GM19395 (cell line): Measurements from ENCODE around the gene PRM3.

ENCODE experiments used
- ATAC-seq: cut with Tn5 transposase; IDR thresholded peaks from one replicate; pipeline ENCODE4 v1.9.1; 2021; ENCODE audit warnings: mild to moderate bottlenecking, moderate library complexity; ENCODE audit not compliant: unreplicated experiment

Gene PRM3

DNA sequence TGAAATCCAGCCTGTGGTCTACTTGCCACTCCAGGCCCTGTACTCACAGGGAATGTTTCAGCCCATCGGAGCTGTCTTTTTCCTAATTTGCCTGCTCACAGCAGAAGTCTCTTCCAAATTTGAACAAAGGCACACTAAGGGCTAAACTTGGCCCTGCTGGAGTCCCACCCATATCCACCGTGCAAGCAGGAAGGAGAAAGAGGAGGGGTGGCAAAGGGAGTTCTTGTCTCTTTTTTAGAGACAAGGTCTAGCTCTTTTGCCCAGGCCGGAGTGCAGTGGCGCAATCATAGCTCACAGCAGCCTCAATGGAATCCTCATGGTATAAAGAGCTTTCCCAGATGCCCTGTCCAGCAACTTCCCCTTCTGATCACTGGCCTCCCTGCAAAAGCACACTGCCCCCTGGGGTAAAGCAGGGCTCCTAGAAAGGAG, 10.4 kb upstream of the PRM3 start:
- no peak for ATAC-seq

DNA sequence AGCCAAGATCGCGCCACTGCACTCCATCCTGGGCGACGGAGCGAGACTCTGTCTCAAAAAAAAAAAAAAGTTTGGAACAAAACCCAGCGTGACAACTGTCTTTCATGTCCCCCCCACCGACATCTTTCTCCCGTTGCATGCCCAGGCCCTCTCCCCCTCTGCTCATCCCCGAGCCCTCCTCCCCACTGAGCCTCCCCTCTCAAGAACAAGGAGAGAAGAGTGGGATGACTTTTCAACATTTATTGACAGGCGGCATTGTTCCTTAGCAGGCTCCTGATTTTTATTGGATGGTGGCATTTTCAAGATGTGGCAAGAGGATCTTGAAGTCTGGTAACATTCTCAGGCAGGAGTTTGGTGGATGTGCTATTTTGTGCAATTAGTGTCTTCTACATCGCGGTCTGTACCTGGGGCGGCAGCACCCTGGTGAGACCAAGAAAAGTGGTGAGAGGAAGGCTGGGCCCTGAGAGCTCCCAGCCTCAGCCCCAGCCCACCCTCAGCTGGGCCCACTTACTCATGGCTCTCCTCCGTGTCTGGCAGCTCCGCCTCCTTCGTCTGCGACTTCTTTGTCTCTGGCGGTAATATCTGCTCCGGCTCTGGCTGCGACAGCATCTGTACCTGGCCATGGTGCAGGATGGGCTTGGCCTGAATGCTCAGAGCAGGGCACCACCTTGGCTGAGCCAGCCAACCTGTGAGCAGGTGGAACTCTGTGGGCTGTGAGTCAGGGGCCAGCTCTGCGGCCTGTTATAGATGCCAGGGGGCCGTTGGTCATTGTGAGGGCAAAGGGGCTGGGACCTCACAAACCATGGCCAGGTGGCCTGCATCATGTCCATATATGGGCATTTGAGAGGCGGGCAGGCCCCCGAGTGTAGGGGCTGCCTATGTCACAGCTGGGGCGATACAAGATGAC, 7.4 kb upstream of the PRM3 start, which contains the start of gene PRM1:
Gene PRM1 (minus strand): TSS at position 715 of the 907 bp plus-strand sequence. CDS start 92 bp downstream, at position 623.
- no peak for ATAC-seq

DNA sequence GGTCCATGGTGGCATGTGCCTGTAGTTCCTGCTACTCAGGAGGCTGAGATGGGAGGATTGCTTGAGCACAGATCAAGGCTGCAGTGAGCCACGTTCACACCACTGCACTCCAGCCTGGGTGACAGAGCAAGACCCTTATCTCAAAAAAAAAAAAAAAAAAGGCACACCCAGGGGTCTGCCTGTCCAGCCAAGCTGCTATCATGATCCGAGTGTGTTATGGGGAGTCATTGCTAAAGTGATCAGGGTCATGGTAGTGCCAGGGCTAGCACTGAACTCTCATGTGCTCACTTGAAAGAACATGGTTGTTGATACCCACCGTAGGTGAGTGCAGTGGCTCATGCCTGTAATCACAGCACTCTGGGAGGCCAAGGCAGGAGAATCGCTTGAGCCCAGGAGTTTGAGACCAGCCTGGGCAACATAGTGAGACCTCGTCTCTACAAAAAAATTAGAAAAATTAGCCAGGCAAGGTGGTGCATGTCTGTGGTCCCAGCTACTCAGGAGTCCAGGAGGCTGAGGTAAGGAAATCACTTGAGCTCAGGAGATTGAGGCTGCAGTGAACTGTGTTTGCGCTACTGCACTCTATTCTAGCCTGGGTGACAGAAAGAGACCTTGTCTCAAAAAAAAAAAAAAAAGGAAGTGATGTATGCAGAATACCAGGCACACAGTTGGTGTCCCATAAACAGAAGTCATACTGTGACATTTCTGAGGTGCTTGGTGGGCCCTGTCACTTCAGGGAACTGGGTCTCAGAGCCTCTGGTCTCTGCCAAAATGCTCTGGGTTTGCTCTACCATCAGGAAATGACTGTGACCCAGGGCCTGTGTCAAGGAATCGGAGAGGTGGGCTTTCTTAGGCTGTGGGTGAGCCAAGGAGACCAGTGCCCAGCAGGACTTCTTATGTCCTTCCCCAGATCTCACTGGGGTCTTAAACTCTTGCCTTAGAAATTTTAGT, 5.5 kb upstream of the PRM3 start:
- no peak for ATAC-seq

DNA sequence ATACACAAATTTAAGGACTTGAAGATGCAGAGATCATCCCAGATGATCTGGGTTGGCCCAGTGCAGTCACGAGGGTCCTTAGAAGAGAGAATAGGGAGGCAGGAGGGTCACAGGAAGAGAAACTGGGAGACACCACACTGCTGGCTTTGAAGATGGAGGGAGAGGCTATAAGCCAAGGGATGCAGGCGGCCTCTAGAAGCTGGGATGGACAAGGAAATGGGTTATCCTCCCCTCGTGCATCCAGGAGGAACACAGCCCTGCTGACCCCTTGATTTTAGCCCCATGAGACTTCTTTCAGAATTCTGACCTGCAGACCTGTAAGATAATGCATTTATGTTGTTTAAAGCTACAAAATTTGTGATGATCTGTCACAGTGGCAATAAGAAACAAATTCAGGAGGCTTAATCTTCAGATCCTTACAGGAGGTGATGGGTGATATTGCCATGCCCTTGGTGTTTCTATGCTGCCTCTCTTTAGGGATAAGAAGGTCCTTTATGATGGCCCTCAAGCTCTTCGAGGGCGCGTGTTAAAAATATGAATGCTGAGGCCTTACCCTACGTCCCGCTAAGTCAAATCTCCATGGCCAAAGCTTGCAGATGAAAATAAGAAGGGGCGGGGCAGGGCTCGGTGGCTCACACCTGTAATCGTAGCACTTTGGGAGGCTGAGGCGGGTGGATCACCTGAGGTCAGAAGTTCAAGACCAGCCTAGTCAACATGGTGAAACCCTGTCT, 4.3 kb upstream of the PRM3 start:
- no peak for ATAC-seq

DNA sequence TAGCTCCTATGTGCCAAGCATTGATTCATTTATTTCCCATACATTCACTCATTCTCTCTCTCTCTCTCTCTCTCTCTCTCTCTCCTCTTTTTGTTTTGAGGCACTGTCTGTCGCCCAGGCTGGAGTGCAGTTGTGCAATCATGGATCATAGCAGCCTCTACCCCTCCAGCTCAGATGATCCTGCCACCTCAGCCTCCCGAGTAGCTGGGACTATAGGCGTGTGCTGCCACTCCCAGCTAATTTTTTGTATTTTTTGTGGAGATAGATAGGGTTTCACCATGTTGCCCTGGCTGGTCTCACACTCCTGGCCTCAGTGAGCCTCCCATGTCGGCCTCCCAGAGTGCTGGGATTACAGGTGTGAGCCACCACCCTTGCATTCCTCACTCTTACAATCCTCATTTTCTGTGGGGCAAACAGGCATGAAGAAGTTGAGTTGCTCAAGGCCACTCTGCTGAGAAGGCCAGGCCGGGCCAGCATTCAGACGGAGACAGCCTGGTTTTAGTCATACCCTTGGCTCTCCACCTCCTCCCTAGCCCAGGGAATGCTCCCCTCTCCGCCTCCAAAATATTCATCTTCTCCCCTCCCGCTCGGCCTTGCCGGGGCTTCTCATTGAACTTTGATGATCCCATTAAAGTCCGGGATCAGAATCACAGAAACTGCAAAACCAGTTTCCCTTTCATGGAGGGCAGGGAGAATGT, 3.6 kb upstream of the PRM3 start:
- no peak for ATAC-seq

DNA sequence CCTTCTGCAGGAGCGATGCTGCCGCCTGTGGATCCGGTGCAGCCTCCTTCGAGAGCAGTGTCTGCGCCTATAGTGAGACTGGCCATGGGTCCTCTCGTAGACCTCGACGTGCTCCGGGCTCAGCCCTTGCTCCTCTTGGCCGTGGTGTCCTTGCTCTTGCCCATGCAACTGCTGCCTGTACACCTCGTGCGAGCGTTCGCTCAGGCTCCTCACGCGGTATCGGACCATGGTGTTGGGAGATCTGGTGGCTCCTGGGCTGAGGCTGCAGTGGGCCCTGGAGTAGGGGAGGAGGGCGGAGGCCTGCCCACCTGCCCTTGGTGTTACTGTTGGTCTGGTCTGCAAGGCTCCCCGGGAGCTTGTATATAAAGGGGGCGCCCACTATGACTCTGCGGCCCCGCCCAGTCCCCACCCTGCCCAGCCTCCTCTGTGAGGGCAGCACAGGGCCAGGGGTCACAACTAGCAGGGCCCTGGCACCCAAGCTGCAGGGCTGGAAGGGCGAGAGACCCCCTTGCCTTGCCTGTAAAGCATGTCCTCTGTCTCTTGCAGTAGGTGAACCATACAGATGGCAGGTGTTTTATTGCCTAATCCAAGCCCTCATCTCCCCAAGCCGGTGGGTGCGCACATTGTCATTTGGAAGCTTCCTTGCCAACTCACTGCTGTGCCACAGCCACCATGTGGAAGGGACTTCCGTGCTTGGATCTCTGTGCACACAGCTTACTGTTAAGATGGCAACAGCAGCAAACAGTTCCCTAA, 2.9 kb upstream of the PRM3 start, which contains the start of gene PRM2:
Gene PRM2 (minus strand): TSS at position 338 of the 753 bp plus-strand sequence. CDS start 110 bp downstream, at position 228.
- ATAC-seq: no peak

DNA sequence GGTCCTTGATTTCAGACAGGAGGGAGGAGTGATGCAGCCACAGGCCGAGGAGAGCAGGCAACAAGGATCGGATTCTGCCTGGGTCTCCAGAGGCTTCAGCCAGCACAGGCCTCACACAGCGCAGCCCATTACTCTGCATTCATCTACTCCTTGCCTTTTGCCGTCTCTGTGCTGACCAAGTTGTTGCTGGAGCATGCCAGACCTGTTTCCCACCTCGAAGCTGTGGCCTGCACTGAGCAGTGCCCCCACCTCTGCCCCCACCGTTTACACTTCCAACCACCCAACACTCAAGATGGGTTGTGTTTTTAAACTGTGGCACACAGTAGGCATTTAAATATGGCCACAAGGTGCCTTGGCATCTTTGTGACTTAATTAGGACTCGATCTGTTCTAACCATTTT, 1.5 kb upstream of the PRM3 start:
- ATAC-seq: no peak

DNA sequence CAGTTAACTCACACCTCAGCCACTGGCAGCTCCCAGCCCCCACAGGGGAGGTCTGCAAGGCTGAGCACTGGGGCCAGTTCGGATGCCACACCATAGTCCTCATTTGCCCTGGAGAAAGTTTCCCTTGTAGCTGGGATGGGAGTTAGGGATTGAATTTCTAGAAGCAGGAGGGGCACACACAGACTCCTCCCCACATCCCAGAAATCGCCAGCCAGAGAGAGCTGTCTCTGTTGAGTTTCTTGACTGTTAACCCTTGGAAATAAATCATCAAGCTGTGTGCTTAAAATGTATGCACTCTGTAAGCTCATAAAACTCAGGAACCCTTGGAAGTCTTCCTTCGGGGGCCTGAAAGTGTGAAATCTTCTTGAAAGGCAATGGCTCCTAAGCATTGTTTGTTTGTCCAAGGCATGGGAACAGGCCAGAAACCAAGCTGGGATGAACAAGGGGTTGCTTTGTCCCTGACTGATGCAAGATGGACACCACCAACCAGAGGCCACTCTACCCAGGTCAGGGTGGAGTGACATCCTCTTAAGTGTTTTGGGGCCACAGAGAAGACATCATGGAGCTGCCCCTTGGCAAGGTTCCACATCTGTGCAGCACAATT, 394 bp upstream of the PRM3 start:
- no peak for ATAC-seq

DNA sequence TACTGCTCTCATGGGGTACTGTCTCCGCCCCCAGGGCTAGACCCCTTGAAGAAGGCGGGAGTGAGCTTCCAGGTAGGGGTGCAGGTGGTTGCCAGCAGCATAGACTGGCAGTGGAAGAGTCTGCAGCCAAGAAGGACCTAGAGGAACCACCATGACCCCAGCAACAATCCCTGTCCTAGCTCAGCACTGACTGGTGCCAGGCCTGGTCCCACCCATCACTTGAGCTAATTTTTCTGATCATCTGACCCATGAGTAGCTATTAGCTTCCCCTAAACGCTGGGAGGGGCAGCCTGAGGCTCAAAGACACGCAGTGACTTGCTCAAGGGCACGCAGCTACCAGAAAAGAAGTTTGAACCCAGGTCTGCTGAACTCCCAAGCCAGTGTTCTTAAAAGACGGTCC, 945 bp downstream of the PRM3 start:
- no peak for ATAC-seq

DNA sequence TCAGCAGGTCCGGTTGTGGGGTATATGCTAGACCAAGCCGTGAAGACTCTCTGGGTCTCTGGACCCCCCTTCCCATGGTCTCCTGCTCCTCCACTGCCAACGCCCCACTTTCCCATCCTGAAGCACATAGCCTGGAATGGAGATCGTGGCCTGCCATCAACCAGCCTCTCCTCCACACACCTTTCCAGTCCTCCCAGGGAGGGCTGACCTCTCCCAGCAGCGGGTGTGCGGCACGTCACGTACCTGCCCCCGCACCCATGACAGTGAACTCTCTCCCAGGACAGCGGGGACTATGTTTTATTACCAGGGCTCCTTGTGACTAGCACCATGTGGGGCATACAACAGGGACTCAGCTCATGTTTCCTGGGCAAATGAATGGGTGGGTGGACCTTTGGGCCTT, 1.8 kb downstream of the PRM3 start:
- ATAC-seq: no peak

DNA sequence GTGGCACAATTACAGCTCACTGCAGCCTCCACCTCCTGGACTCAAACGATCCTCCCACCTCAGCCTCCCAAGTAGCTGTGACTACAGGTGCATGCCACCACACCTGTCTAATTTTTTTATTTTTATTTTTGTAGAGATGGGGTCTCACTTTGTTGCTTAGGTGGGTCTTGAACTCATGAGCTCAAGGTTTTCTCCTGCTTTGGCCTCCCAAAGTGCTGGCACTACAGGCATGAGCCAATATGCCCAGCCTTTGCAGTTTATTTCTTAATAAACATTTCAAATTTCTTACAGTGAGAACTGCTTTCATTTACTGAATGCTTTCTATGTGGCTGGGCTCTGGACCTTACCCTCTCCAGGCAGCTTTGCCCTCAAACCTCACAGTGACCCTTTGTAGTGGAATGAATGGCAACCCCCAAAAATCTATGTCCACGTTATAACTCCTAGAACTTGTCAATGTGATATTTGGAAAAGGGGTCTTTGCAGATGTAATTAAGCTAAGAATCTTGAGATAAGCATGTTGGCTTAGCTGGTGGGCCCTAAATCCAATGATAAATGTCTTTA, 2.7 kb downstream of the PRM3 start:
- ATAC-seq: no peak

DNA sequence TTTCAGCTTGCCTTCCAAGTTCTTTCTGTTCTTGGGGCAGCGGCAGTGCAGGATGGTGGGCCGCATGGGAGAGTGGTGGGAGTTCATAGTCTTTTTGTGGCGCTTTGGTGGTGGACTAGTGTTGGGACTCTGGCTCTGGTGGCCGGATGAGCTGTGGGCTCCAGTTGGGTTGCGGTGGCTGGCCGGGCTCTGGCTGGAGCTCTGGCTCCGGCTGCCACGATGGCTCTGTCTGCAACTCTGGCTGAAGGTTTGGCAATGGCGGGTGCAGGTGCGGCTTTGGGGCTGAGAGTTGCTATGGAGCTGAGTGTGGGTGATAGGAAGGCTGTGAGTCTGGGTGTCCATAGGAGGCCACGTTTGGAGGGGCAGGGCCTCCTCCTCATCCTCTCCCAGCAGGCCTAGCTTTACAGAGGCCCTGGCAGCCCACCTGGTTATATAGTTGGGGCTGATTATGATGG, 4.5 kb downstream of the PRM3 start, which contains the start of gene TNP2:
Gene TNP2 (minus strand): TSS at position 405 of the 455 bp plus-strand sequence. CDS start 63 bp downstream, at position 342.
- no peak for ATAC-seq

DNA sequence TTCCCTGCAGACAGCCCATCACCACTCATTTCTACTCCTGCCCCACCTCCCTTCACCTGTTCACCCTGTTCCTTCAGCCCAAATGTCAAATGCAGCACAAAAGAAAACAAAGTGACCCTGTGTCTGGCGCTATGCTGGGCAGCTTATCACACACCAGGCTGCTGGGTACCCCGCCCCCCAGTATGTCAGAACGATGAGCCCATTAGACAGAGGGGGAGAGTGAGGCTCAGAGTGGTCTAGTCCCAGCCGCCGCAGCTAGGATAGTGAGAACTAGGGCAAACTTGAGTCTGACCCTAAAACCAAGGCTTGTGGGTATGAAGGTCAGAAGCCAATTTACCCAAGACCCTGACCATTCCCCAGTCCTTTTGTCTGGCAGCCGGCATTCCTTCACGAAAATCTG, 8.3 kb downstream of the PRM3 start:
- no peak for ATAC-seq

DNA sequence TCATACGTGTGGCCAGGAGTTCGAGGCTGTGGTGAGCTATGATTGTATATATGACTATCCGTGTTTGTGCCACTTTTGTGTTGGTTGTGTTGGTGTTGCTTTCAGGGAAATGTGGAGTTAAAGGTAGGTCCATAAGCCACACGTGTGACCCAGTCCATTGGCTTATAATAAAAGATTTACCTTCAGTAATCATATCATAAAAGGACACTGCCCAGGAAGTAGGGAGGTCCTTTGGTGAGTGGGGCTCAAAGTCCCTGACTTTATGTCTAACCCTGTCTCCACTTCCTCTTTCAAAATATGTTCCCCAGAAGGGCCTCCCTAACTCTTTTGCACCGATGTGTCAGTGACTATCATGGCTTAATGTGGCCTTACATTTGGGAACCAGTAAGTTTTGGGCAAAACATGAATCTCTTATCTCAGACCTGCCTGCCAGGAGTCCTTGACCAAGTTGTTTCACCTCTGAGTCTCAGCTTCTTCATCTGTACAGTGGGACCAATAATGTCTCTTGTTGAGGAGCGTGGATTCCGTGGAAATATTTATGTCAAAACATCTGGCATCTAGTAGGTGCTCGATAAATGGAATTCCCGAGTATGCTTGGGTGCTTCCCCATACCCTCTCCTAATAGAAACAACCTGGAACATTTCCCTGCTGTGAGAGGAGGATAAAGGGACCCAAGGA, 9.1 kb downstream of the PRM3 start:
- ATAC-seq: no peak

DNA sequence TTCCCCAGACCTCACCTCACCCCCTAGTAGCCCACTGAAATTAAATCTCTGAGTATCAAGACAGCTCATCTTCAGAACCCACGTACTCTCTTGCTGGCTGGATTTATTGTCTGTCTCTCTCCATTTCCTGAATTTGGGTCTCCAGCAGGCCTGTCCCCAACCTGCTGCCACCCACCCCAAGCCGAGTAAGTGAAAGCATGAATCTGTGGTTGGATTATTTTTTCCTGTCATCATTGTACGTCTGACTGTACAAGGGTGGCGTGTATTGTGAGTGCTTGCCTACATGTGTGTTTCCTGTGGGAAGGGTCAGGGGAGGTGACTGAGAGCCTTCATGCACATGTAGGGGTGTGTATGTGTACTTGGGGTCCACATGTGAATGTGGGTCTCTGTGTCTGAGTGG, 9.7 kb downstream of the PRM3 start:
- ATAC-seq: no peak

DNA sequence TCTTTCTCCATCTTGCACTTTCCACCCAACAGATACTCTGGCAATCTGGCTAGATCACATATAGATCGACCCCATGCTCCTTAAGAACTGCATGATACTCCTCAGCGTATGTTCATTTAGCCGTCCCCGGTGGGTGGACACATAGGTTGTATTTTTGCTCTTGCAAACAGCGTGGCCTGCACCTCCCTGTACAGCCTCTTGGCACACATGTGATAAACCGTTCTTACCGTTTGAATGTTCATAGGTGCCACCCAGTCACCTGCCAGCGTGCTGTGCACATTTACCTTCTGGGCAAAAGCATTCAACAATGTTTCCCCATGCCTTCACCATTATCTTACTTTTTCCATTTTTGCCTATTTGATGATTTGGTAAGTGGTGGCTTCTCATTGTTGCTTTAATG, 10.5 kb downstream of the PRM3 start:
- no peak for ATAC-seq

DNA sequence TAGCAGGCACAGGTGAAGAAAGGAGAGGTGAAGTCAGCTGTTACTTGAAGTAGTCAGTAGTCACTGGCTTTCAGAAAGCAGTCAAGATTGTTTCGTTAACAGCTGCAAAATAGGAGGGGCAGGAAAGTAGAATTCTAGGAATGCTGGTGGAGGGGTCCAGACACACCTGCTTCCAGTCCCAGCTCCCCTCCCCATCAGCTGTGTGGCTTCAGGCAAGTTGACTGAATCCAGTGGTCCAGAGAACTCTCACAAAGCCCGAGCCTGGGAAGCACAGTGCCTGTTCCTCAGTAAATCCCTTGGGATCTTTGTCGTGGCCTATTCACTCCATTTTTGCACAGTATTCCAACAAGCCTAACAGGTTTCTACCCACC, 12.8 kb downstream of the PRM3 start:
- no peak for ATAC-seq
